ENCODE data around the gene CDC42.

CDC42 gene

GRCh38 chr1:22117851-22118250 is 65.3 kb downstream of the CDC42 start:
- Histone ChIP-seq H3K4me1 (ENCODE audit: insufficient read depth, low read length, poor library complexity, severe bottlenecking) (no peaks in the 10 kb centered on the region), H3K36me3 (ENCODE audit: insufficient read depth, low read length) (no peaks in the 10 kb centered on the region), H3K4me2 (ENCODE audit: low read depth, low read length, poor library complexity, severe bottlenecking) (no peak overlapping the region)

GRCh38 chr1:22118291-22118992 is 65.9 kb downstream of the CDC42 start:
- TF ChIP-seq CTCF (conservative IDR thresholded peaks at IDR 0.05; ENCODE audit: low read length) (no peak), EZH2phosphoT487 (IDR thresholded peaks at IDR 0.05; ENCODE audit: borderline replicate concordance) (no peak)
- no peaks in the 10 kb centered on the region for H3K27me3 ChIP-seq (ENCODE audit: insufficient read depth, low read length, poor library complexity, severe bottlenecking)
- no peak overlapping the region for H2AFZ ChIP-seq (ENCODE audit: low read length)
- H3K36me3 ChIP-seq (ENCODE audit: insufficient read depth, low read length) = no peaks in the 10 kb centered on the region
- no peak overlapping the region for H3K4me2 ChIP-seq (ENCODE audit: low read depth, low read length, poor library complexity, severe bottlenecking)
- H4K20me1 ChIP-seq (ENCODE audit: insufficient read depth, low read length, poor library complexity, severe bottlenecking) = peaks cover 2% of the 10 kb centered on the region
- no peak overlapping the region for H3K4me3 ChIP-seq (ENCODE audit: low read length, poor library complexity, severe bottlenecking)
- no peaks in the 10 kb centered on the region for H3K4me1 ChIP-seq (ENCODE audit: insufficient read depth, low read length, poor library complexity, severe bottlenecking)
- no peaks in the 10 kb centered on the region for H3K79me2 ChIP-seq (ENCODE audit: insufficient read depth, low read length)
- H3K9me2 ChIP-seq (replicated peaks; ENCODE audit: low read depth, low read length) = no peaks in the 10 kb centered on the region
- H3K9me3 ChIP-seq (ENCODE audit: insufficient read depth, low read depth, low read length) = no peaks in the 10 kb centered on the region
- no peaks in the 10 kb centered on the region for H3F3A ChIP-seq (ENCODE audit: low read depth)
- H3K9ac ChIP-seq (ENCODE audit: low read depth, low read length, poor library complexity, severe bottlenecking) = no peak overlapping the region

More at GRCh38 chr1:22117851-22118250, 65.3 kb downstream of the CDC42 start:
- no peaks in the 10 kb centered on the region for H3F3A ChIP-seq (ENCODE audit: low read depth)
- no peak overlapping the region for H2AFZ ChIP-seq (ENCODE audit: low read length)
- H3K9me2 ChIP-seq (replicated peaks; ENCODE audit: low read depth, low read length) = no peaks in the 10 kb centered on the region
- H3K27me3 ChIP-seq (ENCODE audit: insufficient read depth, low read length, poor library complexity, severe bottlenecking) = no peaks in the 10 kb centered on the region
- no peaks in the 10 kb centered on the region for H3K79me2 ChIP-seq (ENCODE audit: insufficient read depth, low read length)
- TF ChIP-seq CTCF (conservative IDR thresholded peaks at IDR 0.05; ENCODE audit: low read length) (no peak), EZH2phosphoT487 (IDR thresholded peaks at IDR 0.05; ENCODE audit: borderline replicate concordance) (no peak)
- H3K9me3 ChIP-seq (ENCODE audit: insufficient read depth, low read depth, low read length) = no peaks in the 10 kb centered on the region
- H3K9ac ChIP-seq (ENCODE audit: low read depth, low read length, poor library complexity, severe bottlenecking) = no peak overlapping the region
- H4K20me1 ChIP-seq (ENCODE audit: insufficient read depth, low read length, poor library complexity, severe bottlenecking) = peaks cover 2% of the 10 kb centered on the region
- no peak overlapping the region for H3K4me3 ChIP-seq (ENCODE audit: low read length, poor library complexity, severe bottlenecking)

GRCh38 chr1:22119626-22120468 is 67.3 kb downstream of the CDC42 start:
- no peaks in the 10 kb centered on the region for H3F3A ChIP-seq (ENCODE audit: low read depth)
- TF ChIP-seq EZH2phosphoT487 (IDR thresholded peaks at IDR 0.05; ENCODE audit: borderline replicate concordance) (no peak), CTCF (conservative IDR thresholded peaks at IDR 0.05; ENCODE audit: low read length) (no peak)
- H3K36me3 ChIP-seq (ENCODE audit: insufficient read depth, low read length) = no peaks in the 10 kb centered on the region
- H3K4me3 ChIP-seq (ENCODE audit: low read length, poor library complexity, severe bottlenecking) = no peak overlapping the region
- H3K79me2 ChIP-seq (ENCODE audit: insufficient read depth, low read length) = no peaks in the 10 kb centered on the region
- no peaks in the 10 kb centered on the region for H3K4me1 ChIP-seq (ENCODE audit: insufficient read depth, low read length, poor library complexity, severe bottlenecking)
- no peaks in the 10 kb centered on the region for H3K9me3 ChIP-seq (ENCODE audit: insufficient read depth, low read depth, low read length)
- H3K9ac ChIP-seq (ENCODE audit: low read depth, low read length, poor library complexity, severe bottlenecking) = no peak overlapping the region
- H4K20me1 ChIP-seq (ENCODE audit: insufficient read depth, low read length, poor library complexity, severe bottlenecking) = peaks cover 2% of the 10 kb centered on the region
- H3K27me3 ChIP-seq (ENCODE audit: insufficient read depth, low read length, poor library complexity, severe bottlenecking) = no peaks in the 10 kb centered on the region
- no peak overlapping the region for H2AFZ ChIP-seq (ENCODE audit: low read length)
- no peaks in the 10 kb centered on the region for H3K9me2 ChIP-seq (replicated peaks; ENCODE audit: low read depth, low read length)
- no peak overlapping the region for H3K4me2 ChIP-seq (ENCODE audit: low read depth, low read length, poor library complexity, severe bottlenecking)
